NCI-H1436 (cell line): ENCODE results near the gene CALML4.
"Not testable (repeated sequence)": the region's sequence is repeated elsewhere in the genome, so short reads cannot be mapped to it uniquely, and the experiment has no call there.

Experiments used
- DNase-seq: peaks from one replicate; lab custom pipeline; 2025; lab: John Stamatoyannopoulos, UW

Gene CALML4

GRCh38 chr15:68208136-68208535 lies 3.0 kb upstream of the CALML4 start:
- no peak for DNase-seq

- no peak for DNase-seq
Measured at GRCh38 chr15:68207176-68207935, 2.2 kb upstream of the CALML4 start.

DNA sequence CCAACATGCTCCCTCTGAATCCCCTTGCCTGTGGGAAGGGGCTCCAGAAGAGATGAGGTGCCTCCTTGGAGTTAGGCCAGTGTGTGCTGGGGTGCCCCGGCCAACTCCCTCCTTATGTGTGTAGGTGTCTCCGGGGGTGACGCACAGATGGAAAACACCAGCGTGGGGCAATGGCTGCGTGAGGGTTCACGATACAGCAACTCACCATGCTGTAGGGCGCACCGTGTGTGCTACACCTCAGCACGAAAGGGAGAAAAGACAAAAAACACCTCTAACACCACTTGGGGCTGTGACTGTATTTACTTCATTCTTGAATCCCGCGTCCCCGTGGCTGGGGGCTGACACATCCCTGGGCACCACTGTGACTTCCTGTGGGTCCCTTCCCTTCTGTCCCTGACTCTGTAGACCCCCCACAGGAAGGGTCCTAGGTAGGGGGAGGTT lies 1.6 kb upstream of the CALML4 start:
- no peak for DNase-seq

- no peak for DNase-seq
Measured at GRCh38 chr15:68205954-68206539, 915 bp upstream of the CALML4 start.

DNA sequence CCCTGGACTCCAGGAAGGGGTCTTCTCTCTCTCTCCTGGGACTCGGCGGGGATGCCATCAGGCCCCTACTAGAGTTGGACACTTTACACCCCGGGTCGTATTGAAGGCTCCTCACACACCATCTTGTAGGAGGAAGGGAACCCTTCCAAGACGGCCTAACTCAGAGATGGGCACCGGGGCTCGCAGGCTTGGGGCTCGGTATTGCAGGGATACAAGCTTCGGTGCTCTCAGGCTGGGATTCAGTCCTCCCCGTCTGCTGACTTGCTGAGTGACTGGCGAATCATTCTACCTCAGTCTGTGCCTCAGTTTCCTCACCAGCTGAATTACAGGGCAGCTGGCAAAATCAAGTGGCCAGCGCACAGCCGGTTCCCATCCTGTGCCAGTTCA lies 419 bp upstream of the CALML4 start:
- no peak for DNase-seq

DNA sequence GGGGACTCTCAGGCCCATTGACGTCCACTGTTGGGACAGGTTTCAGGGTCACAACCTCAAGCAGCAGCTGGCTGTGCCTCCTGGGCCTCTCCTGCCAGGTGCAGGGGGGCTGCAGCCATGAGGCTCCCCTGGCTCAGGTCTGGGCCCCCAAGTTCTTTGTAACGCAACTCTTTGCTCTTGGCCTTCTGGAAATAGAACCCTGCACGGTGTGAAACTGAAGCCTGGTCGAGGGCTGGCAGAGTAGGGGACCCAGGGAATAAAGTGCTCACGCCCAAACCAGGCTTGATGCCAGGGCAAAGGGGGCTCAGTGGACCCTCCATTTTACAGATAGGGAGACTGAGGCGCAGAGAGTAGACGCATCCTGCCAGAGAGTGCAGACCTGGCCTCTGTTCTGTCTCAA lies 771 bp downstream of the CALML4 start:
- no peak for DNase-seq

DNA sequence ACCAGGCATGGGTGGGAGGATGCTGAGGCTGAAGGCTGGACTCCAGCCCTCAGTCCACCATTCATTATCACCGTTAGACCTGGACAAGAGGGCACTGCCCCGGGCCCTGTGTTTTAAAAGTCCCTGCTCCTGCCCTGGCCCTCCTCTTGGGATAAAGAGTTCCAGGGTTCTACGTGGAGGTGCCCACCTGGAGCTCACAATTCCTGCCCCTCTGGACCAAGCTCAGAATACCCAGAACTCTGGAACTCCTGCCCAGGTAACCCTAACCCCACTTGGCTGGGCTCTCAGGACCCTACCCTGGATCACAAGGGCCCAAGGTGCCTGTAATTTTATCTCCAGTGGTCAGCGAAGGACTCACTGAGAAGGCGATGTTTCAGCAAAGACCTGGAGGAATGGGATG lies 1.2 kb downstream of the CALML4 start:
- no peak for DNase-seq

GRCh38 chr15:68203486-68203885 lies 1.6 kb downstream of the CALML4 start:
- DNase-seq = no peak

DNA sequence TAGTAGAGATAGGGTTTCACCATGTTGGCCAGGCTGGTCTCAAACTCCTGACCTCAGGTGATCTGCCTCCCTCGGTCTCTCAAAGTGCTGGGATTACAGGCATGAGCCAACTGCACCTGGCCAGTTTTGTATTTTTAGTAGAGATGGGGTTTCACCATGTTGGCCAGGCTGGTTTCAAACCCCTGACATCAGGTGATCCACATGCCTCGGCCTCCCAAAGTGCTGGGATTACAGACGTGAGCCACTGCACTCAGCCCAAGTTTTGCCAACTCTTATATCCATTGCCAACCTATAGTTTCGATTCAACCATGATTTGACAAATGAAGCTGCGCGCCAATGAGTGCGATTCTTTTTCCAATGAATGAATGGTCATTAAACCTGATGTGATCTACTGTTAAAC lies 2.1 kb downstream of the CALML4 start:
- DNase-seq = not testable (repeated sequence)

- DNase-seq = no peak
Measured at GRCh38 chr15:68201879-68202261, 3.3 kb downstream of the CALML4 start.

DNA sequence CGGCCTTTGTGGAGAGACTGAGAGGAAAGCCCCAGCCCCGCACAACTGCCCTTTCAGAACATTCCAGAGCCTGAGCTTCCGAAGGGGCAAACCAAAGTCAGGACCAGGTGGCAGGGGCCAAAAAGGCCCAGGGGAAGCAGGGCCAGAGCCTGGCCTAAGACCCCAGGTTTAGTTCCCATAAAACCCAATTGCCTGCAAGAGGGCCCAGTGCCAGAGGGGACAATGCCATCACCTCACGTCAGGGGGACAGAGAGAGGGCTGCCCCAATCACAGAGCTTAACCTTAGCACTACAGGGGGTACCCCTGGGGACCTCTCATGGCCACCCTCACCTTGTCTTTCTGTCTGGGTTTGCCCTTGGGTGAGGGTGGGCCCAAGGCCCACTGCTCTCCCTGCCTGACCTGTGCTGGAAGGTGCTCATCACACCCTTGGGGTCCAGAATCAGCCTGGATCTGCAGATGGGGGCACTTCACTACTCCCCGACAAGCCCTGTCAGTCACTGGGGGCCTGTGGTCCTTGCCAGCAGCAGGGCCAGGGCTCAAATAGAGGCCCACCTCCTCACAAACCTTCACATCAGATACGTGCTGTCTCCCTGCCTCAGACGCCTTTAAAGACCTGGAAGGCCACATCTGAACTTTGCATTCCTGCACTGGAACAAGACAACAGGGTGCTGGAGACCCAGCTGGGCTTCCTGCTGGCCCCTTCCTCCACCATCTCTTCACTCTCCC lies 3.8 kb downstream of the CALML4 start:
- DNase-seq = no peak

- DNase-seq = no peak
Measured at GRCh38 chr15:68200016-68200861, 4.9 kb downstream of the CALML4 start.

DNA sequence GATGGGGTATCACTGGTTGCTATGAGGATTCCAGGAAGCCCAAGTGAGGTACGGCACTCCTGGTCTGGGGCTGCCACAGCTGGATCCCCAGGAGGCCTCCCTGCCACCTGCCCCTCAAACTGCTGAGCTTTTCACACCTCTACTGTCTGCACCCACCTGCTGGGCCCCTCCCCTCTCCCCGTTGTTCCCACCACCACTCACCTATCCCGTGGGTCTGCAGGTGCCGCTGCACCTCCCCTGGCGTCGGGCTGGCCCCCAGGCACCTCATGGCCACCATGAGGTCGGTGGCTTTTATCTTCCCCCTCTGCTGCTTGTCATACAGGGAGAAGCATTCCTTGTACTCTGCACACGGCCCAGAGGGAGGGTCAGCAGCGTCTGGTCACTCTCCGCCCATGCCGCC lies 5.8 kb downstream of the CALML4 start:
- no peak for DNase-seq

- DNase-seq = no peak
Measured at GRCh38 chr15:68197661-68198437, 7.3 kb downstream of the CALML4 start.

GRCh38 chr15:68197170-68197492 lies 8.0 kb downstream of the CALML4 start:
- no peak for DNase-seq

- DNase-seq = no peak
Measured at GRCh38 chr15:68196445-68197169, 8.5 kb downstream of the CALML4 start.

DNA sequence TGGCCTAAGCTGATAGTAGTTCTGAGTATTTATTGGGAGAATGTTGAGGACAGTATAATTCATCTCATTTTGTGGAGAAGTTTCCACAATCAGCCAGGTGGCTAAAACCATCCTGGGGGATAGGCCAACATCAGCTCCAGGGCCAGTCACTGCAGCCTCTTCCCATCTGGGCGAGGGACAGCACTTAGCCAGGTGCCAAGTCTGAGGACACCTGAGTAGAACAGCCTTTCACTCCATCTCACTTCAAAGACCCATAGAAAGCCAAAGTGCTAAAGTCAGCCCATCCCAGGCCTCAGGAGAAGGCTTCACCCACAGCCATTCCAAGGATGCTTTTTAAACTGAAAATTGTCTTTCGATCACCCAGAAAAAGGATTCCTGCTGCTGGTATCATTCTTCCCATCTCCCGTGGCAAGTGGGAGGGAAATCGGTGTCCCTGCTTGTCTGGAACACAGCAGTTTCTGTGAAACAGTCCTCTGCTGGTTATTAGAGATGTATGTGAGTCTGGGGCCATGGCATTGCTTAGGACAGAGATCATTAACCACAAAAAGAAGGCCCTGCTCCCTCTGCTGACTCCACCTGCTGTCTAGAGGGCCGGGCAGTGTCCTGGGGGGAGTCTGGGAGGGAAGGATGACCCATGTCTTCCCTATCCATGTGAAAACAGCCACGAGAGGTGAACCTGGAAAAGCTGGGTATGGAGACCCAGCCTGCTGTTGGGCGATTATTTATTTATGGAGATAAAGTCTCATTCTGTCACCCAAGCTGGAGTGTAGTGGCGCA lies 9.6 kb downstream of the CALML4 start:
- no peak for DNase-seq

GRCh38 chr15:68192804-68193486 lies 12.2 kb downstream of the CALML4 start:
- DNase-seq = no peak

- no peak for DNase-seq
Measured at GRCh38 chr15:68192117-68192516, 13.0 kb downstream of the CALML4 start.

- DNase-seq = no peak
Measured at GRCh38 chr15:68191555-68191954, 13.6 kb downstream of the CALML4 start.
